ENCODE results near the gene PER1.

PER1 gene

GRCh38 chr17:8151120-8151640, 1.0 kb downstream of the PER1 start:
- peak; percentile 96 for DNase-seq

GRCh38 chr17:8150194-8151119, 1.7 kb downstream of the PER1 start:
- DNase-seq = peak; percentile 75

- no peak for DNase-seq
These were observed 2.6 kb downstream of the PER1 start for GRCh38 chr17:8149419-8150193.

GRCh38 chr17:8148560-8148959, 3.6 kb downstream of the PER1 start:
- DNase-seq = no peak

GRCh38 chr17:8147805-8148404, 4.3 kb downstream of the PER1 start:
- DNase-seq = no peak

GRCh38 chr17:8147141-8147804, 4.9 kb downstream of the PER1 start:
- no peak for DNase-seq

- no peak for DNase-seq
These were observed 5.6 kb downstream of the PER1 start for GRCh38 chr17:8146381-8147140.

GRCh38 chr17:8145811-8146210, 6.4 kb downstream of the PER1 start:
- DNase-seq = no peak

GRCh38 chr17:8144401-8145231, 7.6 kb downstream of the PER1 start:
- DNase-seq = no peak

- no peak for DNase-seq
These were observed 8.4 kb downstream of the PER1 start for GRCh38 chr17:8143581-8144400.

- no peak for DNase-seq
These were observed 9.2 kb downstream of the PER1 start for GRCh38 chr17:8142887-8143580.

- DNase-seq = no peak
These were observed 9.9 kb downstream of the PER1 start for GRCh38 chr17:8142158-8142886.

- DNase-seq = no peak
These were observed 10.5 kb downstream of the PER1 start for GRCh38 chr17:8141741-8142140.

GRCh38 chr17:8141045-8141444, 11.2 kb downstream of the PER1 start:
- no peak for DNase-seq

GRCh38 chr17:8140065-8141029, 11.9 kb downstream of the PER1 start:
- no peak for DNase-seq

GRCh38 chr17:8138672-8139371, 13.4 kb downstream of the PER1 start:
- DNase-seq = peak; percentile 100

- no peak for DNase-seq
These were observed 13.9 kb downstream of the PER1 start for GRCh38 chr17:8138374-8138671.

All from DMS53 (cell line).